HepG2 (cell line): Measurements from ENCODE around the gene ELF1. TPM values are rescaled to one million over a fixed set of nuclear protein-coding genes. Genes with fewer than 3 reads are reported as not detected.
A peak's percentile ranks its signal among the peaks of the same experiment; 100 is the strongest.

ENCODE experiments used
- AFF4 ChIP-seq: sonication (generic); formaldehyde crosslinking; IDR thresholded peaks from 2 replicates; pipeline ENCODE4 v1.4.0; 2020; ENCODE audit warnings: missing genetic modification reagents
- ATF4 ChIP-seq, 2 experiments: fragments of 450-650 bp in 1 of 2; sonication (generic) in 1 of 2; formaldehyde crosslinking; IDR thresholded peaks; 2 replicates each; pipeline versions ENCODE4 v1.5.0 to v1.8.0; 2020 to 2022; ENCODE audit warnings: mild to moderate bottlenecking in 1 of 2, missing genetic modification reagents in 1 of 2
- BCL3 ChIP-seq: sonication (generic); formaldehyde crosslinking; IDR thresholded peaks from 2 replicates; pipeline ENCODE4 v1.5.1; 2020; ENCODE audit warnings: mild to moderate bottlenecking, missing genetic modification reagents, moderate library complexity
- CREB1 ChIP-seq, 2 experiments: fragments of 450-650 bp in 1 of 2; IDR thresholded peaks; 2 replicates each; pipeline ENCODE4 v1.6.1; 2016 to 2017; ENCODE audit warnings: control low read depth in 1 of 2, mild to moderate bottlenecking in 1 of 2, missing compliant biosample characterization in 1 of 2, missing genetic modification characterization in 1 of 2
- FOXA3 ChIP-seq: IDR thresholded peaks from 2 replicates; pipeline ENCODE4 v1.6.1; 2016; ENCODE audit warnings: missing genetic modification reagents, missing compliant biosample characterization
- FOXO1 ChIP-seq: sonication (generic); formaldehyde crosslinking; IDR thresholded peaks from 2 replicates; pipeline ENCODE4 v1.4.0; 2020; ENCODE audit warnings: missing genetic modification reagents
- FOXP1 ChIP-seq, 2 experiments: fragments of 450-650 bp in 1 of 2; IDR thresholded peaks; 2 replicates each; pipeline ENCODE4 v1.6.1; 2017 to 2018; ENCODE audit warnings: antibody characterized with exemption in 1 of 2
- GATAD2A ChIP-seq: IDR thresholded peaks from 2 replicates; pipeline ENCODE4 v1.6.1; 2016
- GMEB1 ChIP-seq: sonication (generic); formaldehyde crosslinking; IDR thresholded peaks from 2 replicates; pipeline ENCODE4 v1.5.1; 2020; ENCODE audit warnings: missing genetic modification reagents, mild to moderate bottlenecking, borderline replicate concordance
- MEIS2 ChIP-seq: sonication (generic); formaldehyde crosslinking; IDR thresholded peaks from 2 replicates; pipeline ENCODE4 v1.9.0; 2021; ENCODE audit warnings: mild to moderate bottlenecking, missing genetic modification reagents
- MTA1 ChIP-seq: sonication (generic); formaldehyde crosslinking; IDR thresholded peaks from 2 replicates; pipeline ENCODE4 v1.4.0; 2020; ENCODE audit warnings: missing genetic modification reagents, mild to moderate bottlenecking, borderline replicate concordance
- NFE2L1 ChIP-seq: sonication (generic); formaldehyde crosslinking; IDR thresholded peaks from 2 replicates; pipeline ENCODE4 v1.4.0; 2020; ENCODE audit warnings: missing genetic modification reagents, mild to moderate bottlenecking, borderline replicate concordance
- THRA ChIP-seq: sonication (generic); formaldehyde crosslinking; IDR thresholded peaks from 2 replicates; pipeline ENCODE4 v1.4.0; 2020; ENCODE audit warnings: missing genetic modification reagents, borderline replicate concordance
- ZGPAT ChIP-seq: IDR thresholded peaks from 2 replicates; pipeline ENCODE4 v1.6.1; 2016; ENCODE audit warnings: mild to moderate bottlenecking
- ZNF512 ChIP-seq: sonication (generic); formaldehyde crosslinking; IDR thresholded peaks from 2 replicates; pipeline ENCODE4 v1.4.0; 2020; ENCODE audit warnings: mild to moderate bottlenecking, missing genetic modification reagents
- ZNF552 ChIP-seq: sonication (generic); formaldehyde crosslinking; IDR thresholded peaks from 2 replicates; pipeline ENCODE4 v1.9.0; 2022; ENCODE audit warnings: missing genetic modification reagents, mild to moderate bottlenecking, borderline replicate concordance
- ZNF83 ChIP-seq: sonication (generic); formaldehyde crosslinking; IDR thresholded peaks from 2 replicates; pipeline ENCODE4 v1.4.0; 2020; ENCODE audit warnings: missing genetic modification reagents, mild to moderate bottlenecking, borderline replicate concordance
- polyA plus RNA-seq, 8 experiments: library from polyadenylated mRNA; depleted of rRNA in 3 of 8; stranded (reverse) in 7 of 8; unstranded in 1 of 8; fragments of >200 nt; fragmentation: Illumina TruSeq in 4 of 8; extraction: Trizol in 4 of 8; gene quantifications; 2 replicates each; pipeline versions ENCODE4 v1.2.1 to v1.2.3, GENCODE V29; 2011 to 2016; ENCODE audit warnings: low read depth in 4 of 8, missing spikeins in 1 of 8, mixed read lengths in 1 of 8; ENCODE audit not compliant: insufficient read depth in 1 of 8
- total RNA-seq, 5 experiments: library from RNA; depleted of rRNA; stranded (reverse); fragments of >200 nt; fragmentation: Illumina TruSeq; extraction: Trizol; gene quantifications; 2 replicates each; pipeline ENCODE4 v1.2.3, GENCODE V29; 2016; ENCODE audit warnings: low read depth in 1 of 5

The ELF1 gene
- total and polyA plus RNA-seq, 2 of the 13 experiments (the other 11 are each of a cell fraction or from before 2014, with no cell fraction given): 24.6 to 71.5 TPM

- no peak; the same call in 1 of the 2 replicates for TF ChIP-seq THRA
- no peak for TF ChIP-seq ZNF83 (CRISPR knock-in tag)
- TF ChIP-seq FOXP1 (IDR thresholded peaks at IDR 0.05): no peak
- 0 out of 2 replicates have a peak, but pooled peaks have one; percentile 5 for TF ChIP-seq FOXP1 (CRISPR knock-in tag; IDR thresholded peaks at IDR 0.05)
- TF ChIP-seq CREB1 (IDR thresholded peaks at IDR 0.05): no peak
- TF ChIP-seq CREB1 (CRISPR knock-in tag; IDR thresholded peaks at IDR 0.05): no peak
- no peak for TF ChIP-seq BCL3 (CRISPR knock-in tag)
- TF ChIP-seq FOXO1 (CRISPR knock-in tag): no peak
- no peak for TF ChIP-seq MEIS2 (CRISPR knock-in tag)
- TF ChIP-seq AFF4 (CRISPR knock-in tag): no peak
- TF ChIP-seq ATF4 (CRISPR knock-in tag; IDR thresholded peaks at IDR 0.05): peak in 1 of 2 experiments; percentile 78; a peak in 2 of 4 replicates
- TF ChIP-seq NFE2L1 (CRISPR knock-in tag): no peak
- TF ChIP-seq ZNF552 (CRISPR knock-in tag): no peak
- no peak for TF ChIP-seq MTA1 (CRISPR knock-in tag)
- TF ChIP-seq FOXA3 (CRISPR knock-in tag): peak; percentile 68
- no peak for TF ChIP-seq GMEB1 (CRISPR knock-in tag)
- TF ChIP-seq ZNF512: no peak
- TF ChIP-seq GATAD2A: peak; percentile 82
- TF ChIP-seq ZGPAT: no peak
These were observed 11.4 kb downstream of the ELF1 start (continued) for GRCh38 chr13:41007744-41008128.
